Fibroblast of skin of back (primary cell): ENCODE data around the gene ROMO1.
"Not testable (repeated sequence)": the region's sequence is repeated elsewhere in the genome, so short reads cannot be mapped to it uniquely, and the experiment has no call there.

Source experiments
- DNase-seq: peaks from one replicate; pipeline ENCODE4 v3.0.0-alpha.2; 2013

ROMO1 gene

GRCh38 chr20:35731862-35732643 lies 32.8 kb downstream of the ROMO1 start:
- DNase-seq: no peak

DNA sequence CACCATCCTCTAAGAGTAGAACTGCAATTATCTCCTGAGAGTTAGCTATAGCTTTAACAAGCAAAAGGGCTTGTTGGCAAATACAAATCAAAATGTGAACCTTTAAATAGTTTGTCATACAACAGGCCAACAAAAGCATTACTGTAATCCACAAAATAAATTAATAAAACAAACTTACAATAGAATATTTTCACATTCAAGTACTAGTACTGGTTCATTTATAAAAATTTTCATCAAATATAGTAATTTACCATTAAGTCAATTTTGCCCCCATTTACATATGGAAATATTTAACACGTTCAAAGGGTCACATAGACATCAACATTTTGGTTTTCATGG lies 33.4 kb downstream of the ROMO1 start:
- DNase-seq: no peak

- no peak for DNase-seq
These were observed 35.2 kb downstream of the ROMO1 start for GRCh38 chr20:35734374-35734773.

- no peak for DNase-seq
These were observed 35.8 kb downstream of the ROMO1 start for GRCh38 chr20:35734777-35735649.

GRCh38 chr20:35735826-35736470 lies 36.7 kb downstream of the ROMO1 start:
- DNase-seq: no peak

GRCh38 chr20:35737865-35738333 lies 38.7 kb downstream of the ROMO1 start:
- DNase-seq: no peak

- no peak for DNase-seq
These were observed 39.4 kb downstream of the ROMO1 start for GRCh38 chr20:35738410-35739179.

GRCh38 chr20:35739294-35740163 lies 40.3 kb downstream of the ROMO1 start:
- peak; percentile 62 for DNase-seq

DNA sequence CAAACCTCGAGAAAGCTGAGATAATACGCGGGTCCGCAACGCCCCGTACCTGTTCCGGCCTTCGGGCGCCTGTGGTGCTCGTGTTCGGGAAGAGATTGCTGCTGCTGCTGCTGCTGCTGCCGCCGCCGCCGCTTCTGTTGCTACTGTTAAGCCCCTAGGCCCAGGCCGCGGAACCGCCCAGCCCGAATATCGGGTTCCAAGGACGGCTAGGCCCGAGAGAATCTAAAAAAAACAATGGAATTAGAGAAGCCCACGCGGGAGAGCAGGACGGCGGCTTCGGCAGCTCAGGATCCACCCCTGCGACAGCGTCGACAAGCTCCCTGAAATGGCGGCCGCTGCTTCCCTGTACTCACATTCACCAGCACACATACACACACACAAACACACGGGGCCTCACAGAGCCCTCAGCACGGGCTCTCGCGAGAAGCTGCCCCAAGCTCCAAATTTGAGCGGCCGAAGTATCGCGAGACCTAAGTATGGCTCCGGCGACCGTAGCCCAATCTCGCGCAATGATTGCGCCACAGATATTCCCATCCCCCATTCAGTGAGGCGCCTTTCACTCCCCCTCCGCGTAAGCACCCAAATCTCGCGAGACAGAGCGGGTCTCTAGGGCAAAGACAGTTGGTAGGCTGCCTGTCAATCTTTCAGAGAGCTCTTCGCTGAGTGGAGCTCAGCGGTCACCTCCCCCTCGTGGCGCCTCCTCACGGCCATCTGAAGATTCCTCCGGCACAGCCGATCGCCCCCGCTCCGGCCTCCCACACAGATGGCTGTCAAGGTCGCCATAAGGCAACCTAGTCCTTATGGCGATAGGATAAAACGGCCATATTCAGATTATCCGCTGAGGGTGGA lies 42.9 kb downstream of the ROMO1 start, which contains the start of gene RBM39:
Gene RBM39, minus strand, starts transcription at position 369 of the 849 bp plus-strand sequence. CDS start 1,386 bp downstream, outside the sequence.
- peak; percentile 100 for DNase-seq

DNA sequence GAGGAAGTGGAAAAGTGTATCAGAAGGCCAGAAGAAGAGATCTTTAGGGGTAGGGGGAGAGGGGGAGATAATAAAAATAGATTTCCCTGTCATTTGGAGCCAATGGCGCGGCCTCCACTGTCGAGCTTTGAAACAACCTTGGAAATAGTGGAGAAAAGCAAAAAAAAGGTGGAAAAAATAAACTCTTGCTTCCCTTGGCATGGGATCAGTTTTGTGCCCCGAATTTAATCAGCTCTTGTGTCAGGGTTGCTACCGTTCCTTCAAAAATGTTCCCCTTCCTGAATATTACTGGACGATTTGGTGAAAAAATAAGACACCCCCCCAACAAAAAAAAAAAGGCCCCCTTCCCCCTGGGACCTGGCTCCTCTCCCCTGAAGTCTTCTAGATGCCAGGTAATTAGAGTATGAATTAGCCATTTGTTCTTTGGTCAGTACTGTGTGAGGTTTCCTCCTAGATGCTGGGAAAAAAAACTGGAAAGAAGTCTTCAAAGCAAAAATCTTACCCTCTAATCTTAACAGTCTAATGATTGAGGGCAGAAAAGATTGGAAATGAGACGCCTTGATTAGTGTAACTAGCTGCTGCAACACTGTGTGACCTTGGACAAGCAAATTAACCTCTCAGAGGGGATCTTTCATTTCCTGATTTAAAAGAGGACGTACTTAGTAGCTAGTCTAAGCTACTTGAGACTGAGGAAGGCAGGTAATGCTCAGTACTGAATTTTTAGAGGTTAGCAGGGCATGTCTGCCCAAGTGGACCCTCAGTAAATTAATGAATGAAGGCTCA lies 43.7 kb downstream of the ROMO1 start:
- no peak for DNase-seq

- DNase-seq: peak; percentile 40
These were observed 44.7 kb downstream of the ROMO1 start for GRCh38 chr20:35743693-35744491.

DNA sequence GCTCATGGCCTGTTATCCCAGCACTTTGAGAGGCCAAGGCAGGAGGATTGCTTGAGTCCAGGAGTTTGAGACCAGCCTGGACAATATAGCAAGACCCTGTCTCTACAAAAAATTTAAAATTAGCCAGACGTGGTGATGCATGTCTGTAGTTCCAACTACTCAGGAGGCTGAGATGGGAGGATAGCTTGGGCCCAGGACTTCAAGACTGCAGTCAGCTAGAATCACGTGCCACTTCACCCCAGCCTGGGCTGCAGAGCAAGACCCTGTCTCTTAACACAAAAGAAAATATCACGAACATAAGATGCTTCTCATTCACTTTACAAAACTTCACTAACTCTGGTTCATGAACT lies 45.3 kb downstream of the ROMO1 start:
- not testable (repeated sequence) for DNase-seq
